ENCODE results near the gene KIAA1586. TPM values are rescaled to one million over a fixed set of nuclear protein-coding genes. Genes with fewer than 3 reads are reported as not detected.
"Not testable (repeated sequence)": the region's sequence is repeated elsewhere in the genome, so short reads cannot be mapped to it uniquely, and the experiment has no call there.

KIAA1586 gene, protein sequence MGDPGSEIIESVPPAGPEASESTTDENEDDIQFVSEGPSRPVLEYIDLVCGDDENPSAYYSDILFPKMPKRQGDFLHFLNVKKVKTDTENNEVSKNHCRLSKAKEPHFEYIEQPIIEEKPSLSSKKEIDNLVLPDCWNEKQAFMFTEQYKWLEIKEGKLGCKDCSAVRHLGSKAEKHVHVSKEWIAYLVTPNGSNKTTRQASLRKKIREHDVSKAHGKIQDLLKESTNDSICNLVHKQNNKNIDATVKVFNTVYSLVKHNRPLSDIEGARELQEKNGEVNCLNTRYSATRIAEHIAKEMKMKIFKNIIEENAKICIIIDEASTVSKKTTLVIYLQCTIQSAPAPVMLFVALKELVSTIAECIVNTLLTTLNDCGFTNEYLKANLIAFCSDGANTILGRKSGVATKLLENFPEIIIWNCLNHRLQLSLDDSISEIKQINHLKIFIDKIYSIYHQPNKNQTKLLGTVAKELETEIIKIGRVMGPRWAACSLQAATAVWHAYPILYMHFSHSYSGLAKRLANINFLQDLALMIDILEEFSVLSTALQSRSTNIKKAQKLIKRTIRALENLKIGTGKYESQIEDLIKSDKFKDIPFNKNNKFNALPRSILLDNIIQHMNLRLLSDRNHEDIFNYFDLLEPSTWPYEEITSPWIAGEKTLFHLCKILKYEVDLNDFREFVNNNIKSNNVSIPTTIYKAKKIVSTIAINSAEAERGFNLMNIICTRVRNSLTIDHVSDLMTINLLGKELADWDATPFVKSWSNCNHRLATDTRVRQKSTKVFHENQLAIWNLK
- 12.4 TPM for polyA plus RNA-seq (2013, experiment 1 of 2)
- 12.6 TPM for polyA plus RNA-seq (2013, experiment 2 of 2)

DNA sequence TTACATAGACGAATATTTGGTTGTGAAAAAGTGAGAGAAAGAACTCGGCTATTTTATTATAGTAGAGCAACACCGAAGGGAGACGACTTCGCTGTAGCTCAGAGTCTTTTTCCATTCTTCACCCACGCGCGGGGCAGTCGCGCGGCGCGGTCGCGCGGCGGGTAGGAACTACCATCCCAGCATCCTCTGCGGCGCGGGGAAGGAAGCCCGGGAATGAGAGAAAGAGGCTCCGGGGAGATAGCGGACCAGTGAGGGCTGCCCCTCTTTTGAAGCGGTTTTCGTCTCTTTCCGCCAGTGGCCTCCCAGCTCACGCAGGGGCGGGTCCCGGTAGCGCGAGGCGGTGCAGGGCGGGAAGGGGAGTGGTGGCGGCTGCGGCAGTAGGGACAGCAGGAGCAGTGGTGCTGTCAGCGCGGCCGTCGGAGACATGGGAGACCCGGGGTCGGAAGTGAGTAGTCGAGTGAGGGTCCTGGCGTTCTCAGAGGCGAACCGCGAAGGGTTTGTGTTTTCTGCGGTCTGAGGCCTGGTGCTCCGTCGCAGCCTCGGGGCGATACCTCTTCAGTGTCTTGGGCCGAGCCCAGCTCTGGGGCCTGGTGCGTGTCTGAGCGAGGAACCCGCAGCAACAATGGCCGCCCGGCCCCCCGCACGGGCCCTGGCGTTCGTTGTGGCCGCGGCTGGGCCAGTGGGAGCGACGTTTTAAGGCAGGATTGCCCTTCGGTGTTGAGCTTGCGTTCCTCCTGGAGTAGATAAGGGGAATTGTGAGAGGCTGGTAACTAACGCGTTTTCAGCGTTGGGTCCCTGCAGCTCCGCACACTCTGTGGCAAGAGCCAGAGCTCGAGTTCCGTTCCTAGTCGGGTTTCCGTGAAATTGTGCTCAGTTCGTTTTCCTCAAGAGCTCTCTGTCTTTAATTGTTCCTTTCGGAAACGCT lies at the start of gene KIAA1586:
TSS of gene KIAA1586 (plus strand) at position 362 of the 925 bp plus-strand sequence. CDS start at position 425, 63 bp downstream.
- no CpG with 5 or more reads among the region's 78 CpGs for WGBS (ENCODE audit: extremely low coverage, insufficient coverage, low lambda C conversion rate)
- H2BK5ac ChIP-seq (ENCODE audit: low read length); H2BK15ac ChIP-seq (replicated peaks; ENCODE audit: low read depth); H3K36me3 ChIP-seq (ENCODE audit: control insufficient read depth, insufficient read depth, low read length); H3K27me3 ChIP-seq (ENCODE audit: insufficient read depth, low read length, poor library complexity); H3K23ac ChIP-seq (ENCODE audit: low read length); H4K5ac ChIP-seq (ENCODE audit: low read length); H3K4ac ChIP-seq (ENCODE audit: low read depth, low read length); H2BK120ac ChIP-seq (ENCODE audit: low read depth, low read length); H3K4me1 ChIP-seq (ENCODE audit: control insufficient read depth, low read depth, low read length); H3K18ac ChIP-seq (ENCODE audit: low read length); H3K79me1 ChIP-seq (ENCODE audit: low read length); H3K79me2 ChIP-seq (ENCODE audit: control insufficient read depth, insufficient read depth, low read length); H4K8ac ChIP-seq (ENCODE audit: low read depth, low read length); H2AK5ac ChIP-seq (ENCODE audit: low read length): not testable (repeated sequence)
- Histone ChIP-seq H3K4me3 (ENCODE audit: low read length) (peak within 1 kb of the TSS; percentile 62), H3K4me2 (ENCODE audit: low read length) (peak within 1 kb of the TSS; percentile 59), H3K27ac (ENCODE audit: low read depth, low read length) (peak within 1 kb of the TSS; percentile 12), H3K9ac (ENCODE audit: low read length) (peak within 1 kb of the TSS; percentile 59), H3K56ac (ENCODE audit: low read length) (peak within 1 kb of the TSS; percentile 77)
- peak; percentile 93 for DNase-seq

DNA sequence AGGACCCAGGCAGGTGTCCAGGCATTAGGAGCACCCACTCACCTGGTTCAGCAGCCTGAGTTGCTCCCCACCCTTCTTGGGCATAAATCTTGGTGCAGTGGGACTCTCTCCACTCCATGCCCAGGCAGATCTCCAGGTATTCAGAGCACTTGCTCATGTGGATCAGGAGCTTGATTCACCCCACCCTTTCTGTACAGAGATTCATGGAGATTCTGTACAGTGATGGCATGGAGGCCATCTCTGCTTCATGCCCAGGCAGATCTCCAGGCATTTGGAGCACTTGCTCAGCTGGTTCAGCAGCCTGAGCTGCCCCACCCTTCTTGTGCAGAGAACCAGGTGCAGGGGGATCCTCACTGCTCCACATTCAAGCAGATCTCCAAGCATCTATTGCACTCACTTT lies 47.4 kb upstream of the KIAA1586 start:
- H3K9ac ChIP-seq (ENCODE audit: low read length): no peak overlapping the region
- H2BK5ac ChIP-seq (ENCODE audit: low read length): no peak overlapping the region
- H3K79me1 ChIP-seq (ENCODE audit: low read length): no peaks in the 10 kb centered on the region
- H4K5ac ChIP-seq (ENCODE audit: low read length): no peak overlapping the region
- H3K4me1 ChIP-seq (ENCODE audit: control insufficient read depth, low read depth, low read length): no peaks in the 10 kb centered on the region
- no peak overlapping the region for H3K18ac ChIP-seq (ENCODE audit: low read length)
- H3K4me3 ChIP-seq (ENCODE audit: low read length): no peak overlapping the region
- no peak overlapping the region for H3K4me2 ChIP-seq (ENCODE audit: low read length)
- no peaks in the 10 kb centered on the region for H3K79me2 ChIP-seq (ENCODE audit: control insufficient read depth, insufficient read depth, low read length)
- no peak overlapping the region for H3K4ac ChIP-seq (ENCODE audit: low read depth, low read length)
- no peaks in the 10 kb centered on the region for H3K27me3 ChIP-seq (ENCODE audit: insufficient read depth, low read length, poor library complexity)
- H2AK5ac ChIP-seq (ENCODE audit: low read length): no peak overlapping the region
- H2BK120ac ChIP-seq (ENCODE audit: low read depth, low read length): no peak overlapping the region
- no peak overlapping the region for H2BK15ac ChIP-seq (replicated peaks; ENCODE audit: low read depth)
- H3K36me3 ChIP-seq (ENCODE audit: control insufficient read depth, insufficient read depth, low read length): no peaks in the 10 kb centered on the region
- no peak for DNase-seq
- H4K8ac ChIP-seq (ENCODE audit: low read depth, low read length): no peak overlapping the region
- no peak overlapping the region for H3K27ac ChIP-seq (ENCODE audit: low read depth, low read length)
- no peak overlapping the region for H3K23ac ChIP-seq (ENCODE audit: low read length)
- H3K56ac ChIP-seq (ENCODE audit: low read length): no peak overlapping the region

DNA sequence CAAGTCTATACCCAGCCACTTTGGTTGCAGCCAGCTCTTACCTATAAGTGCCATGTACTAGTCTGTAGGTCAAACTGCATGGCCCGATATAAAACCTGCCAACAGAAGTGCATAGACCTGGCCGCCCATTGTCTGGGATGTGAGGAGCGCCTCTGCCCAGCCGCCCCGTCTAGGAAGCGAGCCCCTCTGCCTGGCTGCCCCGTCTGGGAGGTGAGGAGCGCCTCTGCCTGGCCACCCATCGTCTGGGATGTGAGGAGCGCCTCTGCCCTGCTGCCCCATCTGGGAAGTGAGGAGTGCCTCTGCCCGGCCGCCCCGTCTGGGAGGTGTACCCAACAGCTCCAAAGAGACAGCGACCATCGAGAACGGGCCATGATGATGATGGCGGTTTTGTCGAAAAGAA lies 46.7 kb upstream of the KIAA1586 start:
- not testable (repeated sequence) for H4K8ac ChIP-seq (ENCODE audit: low read depth, low read length); H3K4ac ChIP-seq (ENCODE audit: low read depth, low read length); H4K5ac ChIP-seq (ENCODE audit: low read length); H2BK15ac ChIP-seq (replicated peaks; ENCODE audit: low read depth); H3K4me3 ChIP-seq (ENCODE audit: low read length); H3K27ac ChIP-seq (ENCODE audit: low read depth, low read length); H3K36me3 ChIP-seq (ENCODE audit: control insufficient read depth, insufficient read depth, low read length); H3K23ac ChIP-seq (ENCODE audit: low read length); H3K4me1 ChIP-seq (ENCODE audit: control insufficient read depth, low read depth, low read length); H3K4me2 ChIP-seq (ENCODE audit: low read length); H3K9ac ChIP-seq (ENCODE audit: low read length); DNase-seq; H2AK5ac ChIP-seq (ENCODE audit: low read length); H2BK5ac ChIP-seq (ENCODE audit: low read length); H3K79me1 ChIP-seq (ENCODE audit: low read length); H3K27me3 ChIP-seq (ENCODE audit: insufficient read depth, low read length, poor library complexity); H3K79me2 ChIP-seq (ENCODE audit: control insufficient read depth, insufficient read depth, low read length); H3K18ac ChIP-seq (ENCODE audit: low read length); H2BK120ac ChIP-seq (ENCODE audit: low read depth, low read length); H3K56ac ChIP-seq (ENCODE audit: low read length)
- no CpG with 5 or more reads among the region's 18 CpGs for WGBS (ENCODE audit: extremely low coverage, insufficient coverage, low lambda C conversion rate)

DNA sequence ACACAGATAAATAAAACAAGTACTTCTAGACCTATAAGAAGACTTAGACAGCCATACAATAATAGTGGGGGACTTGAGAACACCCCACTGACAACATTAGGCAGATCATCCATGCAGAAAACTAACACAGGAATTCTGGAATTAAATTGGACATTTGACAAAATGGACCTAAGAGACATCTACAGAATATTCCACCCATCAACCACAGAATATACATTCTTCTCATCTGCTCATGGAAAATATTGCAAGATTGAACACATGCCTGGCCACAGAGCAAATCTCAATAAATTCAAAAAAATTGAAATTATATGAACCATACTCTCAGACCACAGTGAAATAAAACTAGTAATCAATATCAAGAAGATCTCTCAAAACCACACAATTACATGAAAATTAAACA lies 44.3 kb upstream of the KIAA1586 start:
- no peak overlapping the region for H2BK5ac ChIP-seq (ENCODE audit: low read length)
- H3K36me3 ChIP-seq (ENCODE audit: control insufficient read depth, insufficient read depth, low read length): no peaks in the 10 kb centered on the region
- H3K4me1 ChIP-seq (ENCODE audit: control insufficient read depth, low read depth, low read length): no peaks in the 10 kb centered on the region
- no peaks in the 10 kb centered on the region for H3K79me1 ChIP-seq (ENCODE audit: low read length)
- H3K4me2 ChIP-seq (ENCODE audit: low read length): no peak overlapping the region
- no peak overlapping the region for H2BK15ac ChIP-seq (replicated peaks; ENCODE audit: low read depth)
- H3K27ac ChIP-seq (ENCODE audit: low read depth, low read length): no peak overlapping the region
- H3K27me3 ChIP-seq (ENCODE audit: insufficient read depth, low read length, poor library complexity): no peaks in the 10 kb centered on the region
- H2BK120ac ChIP-seq (ENCODE audit: low read depth, low read length): no peak overlapping the region
- H3K23ac ChIP-seq (ENCODE audit: low read length): no peak overlapping the region
- no peak overlapping the region for H2AK5ac ChIP-seq (ENCODE audit: low read length)
- H3K9ac ChIP-seq (ENCODE audit: low read length): no peak overlapping the region
- H4K5ac ChIP-seq (ENCODE audit: low read length): no peak overlapping the region
- no peak overlapping the region for H4K8ac ChIP-seq (ENCODE audit: low read depth, low read length)
- no peaks in the 10 kb centered on the region for H3K79me2 ChIP-seq (ENCODE audit: control insufficient read depth, insufficient read depth, low read length)
- no peak overlapping the region for H3K18ac ChIP-seq (ENCODE audit: low read length)
- H3K56ac ChIP-seq (ENCODE audit: low read length): no peak overlapping the region
- DNase-seq: no peak
- H3K4ac ChIP-seq (ENCODE audit: low read depth, low read length): no peak overlapping the region
- no peak overlapping the region for H3K4me3 ChIP-seq (ENCODE audit: low read length)

DNA sequence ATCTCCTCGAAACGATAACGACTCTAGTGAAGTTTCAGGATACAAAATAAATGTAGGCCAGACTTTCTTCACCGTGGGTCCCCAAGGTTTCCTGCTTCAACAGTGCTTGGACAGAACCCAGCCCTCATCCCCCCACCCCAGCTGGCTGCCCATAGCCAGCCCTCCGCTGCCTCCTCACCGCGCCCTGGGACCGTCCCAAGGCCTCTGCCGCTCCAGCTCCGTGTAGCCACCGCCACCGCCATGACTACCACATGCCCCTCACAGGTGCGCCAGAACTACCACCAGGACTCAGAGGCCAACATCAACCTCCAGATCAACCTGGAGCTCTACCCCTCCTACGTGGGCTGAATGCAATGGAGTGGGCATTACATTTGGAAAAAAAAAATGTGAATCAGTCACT lies 42.2 kb upstream of the KIAA1586 start:
- H2BK15ac ChIP-seq (replicated peaks; ENCODE audit: low read depth): no peak overlapping the region
- no peaks in the 10 kb centered on the region for H3K4me1 ChIP-seq (ENCODE audit: control insufficient read depth, low read depth, low read length)
- no peaks in the 10 kb centered on the region for H3K27me3 ChIP-seq (ENCODE audit: insufficient read depth, low read length, poor library complexity)
- no peak overlapping the region for H3K4me3 ChIP-seq (ENCODE audit: low read length)
- H2BK120ac ChIP-seq (ENCODE audit: low read depth, low read length): no peak overlapping the region
- no peak overlapping the region for H2AK5ac ChIP-seq (ENCODE audit: low read length)
- no peak overlapping the region for H3K4me2 ChIP-seq (ENCODE audit: low read length)
- H3K79me1 ChIP-seq (ENCODE audit: low read length): no peaks in the 10 kb centered on the region
- no peak overlapping the region for H2BK5ac ChIP-seq (ENCODE audit: low read length)
- H3K9ac ChIP-seq (ENCODE audit: low read length): no peak overlapping the region
- no peak overlapping the region for H4K5ac ChIP-seq (ENCODE audit: low read length)
- no peak overlapping the region for H4K8ac ChIP-seq (ENCODE audit: low read depth, low read length)
- H3K18ac ChIP-seq (ENCODE audit: low read length): no peak overlapping the region
- H3K36me3 ChIP-seq (ENCODE audit: control insufficient read depth, insufficient read depth, low read length): no peaks in the 10 kb centered on the region
- WGBS (ENCODE audit: extremely low coverage, insufficient coverage, low lambda C conversion rate): no CpG with 5 or more reads among the region's 14 CpGs
- H3K79me2 ChIP-seq (ENCODE audit: control insufficient read depth, insufficient read depth, low read length): no peaks in the 10 kb centered on the region
- no peak for DNase-seq
- no peak overlapping the region for H3K4ac ChIP-seq (ENCODE audit: low read depth, low read length)
- H3K56ac ChIP-seq (ENCODE audit: low read length): no peak overlapping the region
- no peak overlapping the region for H3K27ac ChIP-seq (ENCODE audit: low read depth, low read length)
- no peak overlapping the region for H3K23ac ChIP-seq (ENCODE audit: low read length)

Measured in mesendoderm (in vitro differentiated cells).